Epidermal melanocyte (primary cell): Measurements from ENCODE around the gene NPM3.

ENCODE experiments used
- DNase-seq: peaks from one replicate; pipeline ENCODE4 v3.0.0; 2011; ENCODE audit warnings: low spot score; ENCODE audit not compliant: insufficient read length

The NPM3 gene

GRCh38 chr10:101782811-101783735, at the start of gene NPM3:
TSS of gene NPM3 (minus strand) at chr10:101783446. CDS start at chr10:101783390, 56 bp downstream.
- DNase-seq, result peak; percentile 97

GRCh38 chr10:101832325-101832771, 49.1 kb upstream of the NPM3 start:
- no peak for DNase-seq

GRCh38 chr10:101831169-101831811, 48.0 kb upstream of the NPM3 start:
- DNase-seq, result no peak

GRCh38 chr10:101830322-101831168, 47.3 kb upstream of the NPM3 start:
- peak; percentile 91 for DNase-seq

GRCh38 chr10:101829561-101830315, 46.5 kb upstream of the NPM3 start:
- peak; percentile 69 for DNase-seq

GRCh38 chr10:101828766-101829551, 45.7 kb upstream of the NPM3 start:
- DNase-seq, result no peak

GRCh38 chr10:101827919-101828600, 44.8 kb upstream of the NPM3 start:
- DNase-seq, result no peak

GRCh38 chr10:101826852-101827434, 43.7 kb upstream of the NPM3 start:
- DNase-seq, result no peak

GRCh38 chr10:101824736-101825135, 41.5 kb upstream of the NPM3 start:
- DNase-seq, result no peak

GRCh38 chr10:101818872-101819633, 35.8 kb upstream of the NPM3 start:
- no peak for DNase-seq

GRCh38 chr10:101818119-101818871, 35.0 kb upstream of the NPM3 start, which contains the start of gene OGA:
TSS of gene OGA (minus strand) at chr10:101818444. CDS start at chr10:101818022, 422 bp downstream.
- peak; percentile 91 for DNase-seq

- peak; percentile 63 for DNase-seq
Observed at GRCh38 chr10:101817337-101818118, 34.3 kb upstream of the NPM3 start.

GRCh38 chr10:101816913-101817336, 33.7 kb upstream of the NPM3 start:
- no peak for DNase-seq

GRCh38 chr10:101816376-101816775, 33.1 kb upstream of the NPM3 start:
- no peak for DNase-seq

GRCh38 chr10:101814466-101815071, 31.3 kb upstream of the NPM3 start:
- DNase-seq, result no peak

GRCh38 chr10:101812606-101813005, 29.4 kb upstream of the NPM3 start:
- DNase-seq, result no peak
